Measurements from ENCODE around the gene BCAP31.
"Not testable (repeated sequence)": the region's sequence is repeated elsewhere in the genome, so short reads cannot be mapped to it uniquely, and the experiment has no call there.

DNA sequence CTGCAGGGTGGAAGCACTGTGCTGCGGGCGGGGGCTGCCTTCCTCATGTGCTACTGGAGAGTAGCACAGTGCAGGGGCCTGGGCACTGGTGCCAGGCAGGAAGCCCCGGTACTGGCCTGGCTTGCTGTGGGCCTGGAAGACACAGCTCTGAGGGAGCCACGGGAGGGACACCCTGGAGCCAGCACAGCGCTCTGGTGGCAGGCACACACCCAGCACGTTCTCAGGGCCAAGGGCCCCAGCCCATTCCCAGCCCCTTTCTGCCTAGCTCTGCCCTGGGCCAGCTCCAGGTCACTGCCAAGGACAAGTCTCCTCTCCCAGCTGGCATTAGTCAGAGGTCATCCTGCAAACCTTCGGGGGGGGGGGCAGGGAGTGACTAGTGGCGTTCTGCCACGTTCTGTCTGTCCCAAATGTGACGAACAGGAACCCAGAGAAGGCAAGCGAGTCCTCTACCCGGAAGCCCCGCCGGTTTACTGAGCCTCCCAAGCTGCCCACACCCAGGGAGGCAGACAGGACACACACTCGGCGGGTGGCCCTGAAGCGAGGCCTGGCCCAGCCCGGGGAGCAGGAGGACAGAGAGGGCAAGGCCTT, 24.3 kb downstream of the BCAP31 start:
- TF ChIP-seq, protein P1, sequence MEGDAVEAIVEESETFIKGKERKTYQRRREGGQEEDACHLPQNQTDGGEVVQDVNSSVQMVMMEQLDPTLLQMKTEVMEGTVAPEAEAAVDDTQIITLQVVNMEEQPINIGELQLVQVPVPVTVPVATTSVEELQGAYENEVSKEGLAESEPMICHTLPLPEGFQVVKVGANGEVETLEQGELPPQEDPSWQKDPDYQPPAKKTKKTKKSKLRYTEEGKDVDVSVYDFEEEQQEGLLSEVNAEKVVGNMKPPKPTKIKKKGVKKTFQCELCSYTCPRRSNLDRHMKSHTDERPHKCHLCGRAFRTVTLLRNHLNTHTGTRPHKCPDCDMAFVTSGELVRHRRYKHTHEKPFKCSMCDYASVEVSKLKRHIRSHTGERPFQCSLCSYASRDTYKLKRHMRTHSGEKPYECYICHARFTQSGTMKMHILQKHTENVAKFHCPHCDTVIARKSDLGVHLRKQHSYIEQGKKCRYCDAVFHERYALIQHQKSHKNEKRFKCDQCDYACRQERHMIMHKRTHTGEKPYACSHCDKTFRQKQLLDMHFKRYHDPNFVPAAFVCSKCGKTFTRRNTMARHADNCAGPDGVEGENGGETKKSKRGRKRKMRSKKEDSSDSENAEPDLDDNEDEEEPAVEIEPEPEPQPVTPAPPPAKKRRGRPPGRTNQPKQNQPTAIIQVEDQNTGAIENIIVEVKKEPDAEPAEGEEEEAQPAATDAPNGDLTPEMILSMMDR (IDR thresholded peaks at IDR 0.05): not testable (repeated sequence)
- TF ChIP-seq POLR2A (IDR thresholded peaks at IDR 0.05): not testable (repeated sequence)
